HFF-Myc (cell line): ENCODE data around the gene GDF15.
A peak's percentile ranks its signal among the peaks of the same experiment; 100 is the strongest.

Experiments
- DNase-seq: peaks from one replicate; pipeline ENCODE4 v3.0.0-alpha.2; 2011; ENCODE audit warnings: low read depth; ENCODE audit errors: extremely low read depth
- H3K4me3 ChIP-seq: replicated peaks from 2 replicates; pipeline ENCODE4 v1.5.1; 2011; ENCODE audit warnings: low read depth, mild to moderate bottlenecking, control low read depth, low read length
- TF ChIP-seq, protein P1 (sequence below): IDR thresholded peaks from 2 replicates; pipeline ENCODE4 v1.5.1; 2012; ENCODE audit warnings: mild to moderate bottlenecking, low read depth, low read length, control low read depth; ENCODE audit errors: missing control alignments

GDF15 gene

DNA sequence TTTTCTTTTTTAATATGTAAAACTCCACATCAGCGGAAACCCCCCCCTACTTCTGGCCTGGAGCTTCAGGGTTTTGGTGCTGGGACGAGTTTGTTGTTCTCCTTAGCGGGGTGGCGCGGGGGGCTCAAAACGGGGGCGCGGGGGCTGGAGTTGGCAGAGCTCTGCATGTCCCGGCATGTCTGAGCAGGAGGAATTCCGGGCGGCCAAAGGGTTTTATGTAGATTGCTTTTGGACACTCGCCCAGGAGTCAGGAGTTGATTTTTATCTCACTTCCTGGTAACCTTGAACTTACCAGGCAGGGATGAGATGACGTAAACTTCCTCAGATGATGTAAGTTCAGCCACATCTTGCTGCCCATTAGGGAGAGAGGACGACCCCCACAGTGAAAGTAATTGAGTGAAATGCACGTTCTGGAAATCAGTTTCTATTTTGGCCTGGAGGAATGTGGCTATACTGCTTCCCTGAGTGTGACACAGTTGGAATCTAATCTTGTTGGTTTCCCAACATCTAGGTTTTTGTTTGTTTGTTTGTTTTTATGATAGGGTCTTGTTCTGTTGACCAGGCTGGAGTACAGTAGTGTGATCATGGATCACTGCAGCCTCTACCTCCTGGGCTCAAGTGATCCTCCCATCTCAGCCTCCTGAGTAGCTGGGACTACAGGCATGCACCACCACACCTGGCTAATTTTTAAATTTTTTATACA, 21.0 kb upstream of the GDF15 start:
- DNase-seq = peak; percentile 100
- TF ChIP-seq, protein P1, sequence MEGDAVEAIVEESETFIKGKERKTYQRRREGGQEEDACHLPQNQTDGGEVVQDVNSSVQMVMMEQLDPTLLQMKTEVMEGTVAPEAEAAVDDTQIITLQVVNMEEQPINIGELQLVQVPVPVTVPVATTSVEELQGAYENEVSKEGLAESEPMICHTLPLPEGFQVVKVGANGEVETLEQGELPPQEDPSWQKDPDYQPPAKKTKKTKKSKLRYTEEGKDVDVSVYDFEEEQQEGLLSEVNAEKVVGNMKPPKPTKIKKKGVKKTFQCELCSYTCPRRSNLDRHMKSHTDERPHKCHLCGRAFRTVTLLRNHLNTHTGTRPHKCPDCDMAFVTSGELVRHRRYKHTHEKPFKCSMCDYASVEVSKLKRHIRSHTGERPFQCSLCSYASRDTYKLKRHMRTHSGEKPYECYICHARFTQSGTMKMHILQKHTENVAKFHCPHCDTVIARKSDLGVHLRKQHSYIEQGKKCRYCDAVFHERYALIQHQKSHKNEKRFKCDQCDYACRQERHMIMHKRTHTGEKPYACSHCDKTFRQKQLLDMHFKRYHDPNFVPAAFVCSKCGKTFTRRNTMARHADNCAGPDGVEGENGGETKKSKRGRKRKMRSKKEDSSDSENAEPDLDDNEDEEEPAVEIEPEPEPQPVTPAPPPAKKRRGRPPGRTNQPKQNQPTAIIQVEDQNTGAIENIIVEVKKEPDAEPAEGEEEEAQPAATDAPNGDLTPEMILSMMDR = no peak
- H3K4me3 ChIP-seq = no peak overlapping the region

DNA sequence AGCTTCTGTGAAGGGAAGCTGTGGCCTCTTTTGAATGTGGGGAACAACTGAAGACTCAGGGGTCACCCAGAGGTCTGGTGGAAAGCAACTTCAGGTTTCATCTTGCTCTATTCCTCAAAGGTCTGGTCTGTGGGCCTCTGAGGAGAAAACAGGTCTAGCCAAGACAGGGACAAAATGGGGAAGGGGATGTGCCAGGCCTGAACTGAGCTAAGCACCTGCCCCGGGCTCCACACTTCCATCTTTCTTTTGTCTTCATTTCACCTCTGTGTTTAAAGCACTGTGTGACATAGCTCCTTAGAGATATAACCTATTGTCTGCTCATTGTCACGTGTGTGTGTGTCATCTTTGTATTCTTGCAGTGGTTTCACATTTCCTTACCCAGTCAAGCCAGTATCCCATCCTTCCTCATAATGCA, 19.9 kb upstream of the GDF15 start:
- TF ChIP-seq, protein P1 = no peak
- DNase-seq = no peak
- no peak overlapping the region for H3K4me3 ChIP-seq

DNA sequence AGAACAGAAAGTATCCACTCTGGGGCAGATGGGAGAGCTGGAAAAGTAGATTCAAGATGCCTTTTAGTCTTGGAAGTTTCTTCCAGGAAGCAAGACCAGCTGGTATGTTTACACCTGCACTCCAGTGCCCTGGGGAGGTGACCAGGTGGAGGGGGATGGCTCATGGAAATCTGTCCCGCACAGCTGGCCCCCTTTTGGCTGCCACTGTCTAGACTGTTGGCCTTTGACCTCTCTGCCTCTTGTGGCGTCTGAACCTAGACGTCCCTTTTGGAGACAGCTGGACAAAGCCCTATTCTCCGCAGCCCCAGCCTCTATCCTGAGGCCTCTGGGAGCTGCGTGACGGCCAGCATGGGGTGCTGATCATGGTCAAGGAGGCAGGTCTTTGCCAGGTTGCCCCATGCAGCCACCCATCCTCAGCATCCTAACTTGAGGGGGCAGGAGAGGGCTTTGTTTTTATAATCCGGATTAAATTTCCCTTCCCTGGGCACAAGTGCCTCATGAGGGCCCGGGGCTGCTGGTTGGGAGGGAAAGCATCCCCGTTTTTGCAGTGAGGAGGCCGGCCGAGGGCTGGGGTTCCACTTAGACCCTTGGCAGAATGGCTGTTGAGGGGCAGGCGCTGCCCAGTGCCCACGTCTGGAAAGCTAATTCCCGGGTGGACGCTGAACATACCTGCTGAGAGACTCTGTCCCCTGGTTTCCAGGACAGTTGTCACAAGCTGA, 17.3 kb upstream of the GDF15 start:
- TF ChIP-seq, protein P1 = no peak
- DNase-seq = no peak
- H3K4me3 ChIP-seq = no peak overlapping the region

DNA sequence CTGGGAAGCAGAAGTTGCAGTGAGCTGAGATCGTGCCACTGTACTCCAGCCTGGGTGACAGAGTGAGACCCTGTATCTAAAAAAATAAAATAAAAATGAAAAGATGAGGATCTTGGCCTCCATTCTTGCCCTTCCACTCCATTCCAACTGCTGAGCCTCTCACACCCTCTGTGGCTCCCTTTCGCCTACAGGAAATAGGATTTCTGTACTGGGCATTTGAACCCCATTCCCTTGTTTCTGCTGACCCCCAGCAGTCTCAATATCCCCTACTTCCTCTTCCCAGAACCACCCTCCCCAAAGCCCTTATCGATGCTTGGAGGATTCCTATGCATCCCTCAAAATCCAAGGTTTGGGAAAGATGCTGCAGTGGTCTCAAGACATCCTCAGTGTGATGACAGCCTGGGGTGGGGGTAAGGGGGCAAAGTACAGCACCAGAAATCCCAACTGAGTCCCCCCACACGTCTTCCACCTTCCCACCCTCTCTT, 12.5 kb upstream of the GDF15 start:
- TF ChIP-seq, protein P1 = no peak

DNA sequence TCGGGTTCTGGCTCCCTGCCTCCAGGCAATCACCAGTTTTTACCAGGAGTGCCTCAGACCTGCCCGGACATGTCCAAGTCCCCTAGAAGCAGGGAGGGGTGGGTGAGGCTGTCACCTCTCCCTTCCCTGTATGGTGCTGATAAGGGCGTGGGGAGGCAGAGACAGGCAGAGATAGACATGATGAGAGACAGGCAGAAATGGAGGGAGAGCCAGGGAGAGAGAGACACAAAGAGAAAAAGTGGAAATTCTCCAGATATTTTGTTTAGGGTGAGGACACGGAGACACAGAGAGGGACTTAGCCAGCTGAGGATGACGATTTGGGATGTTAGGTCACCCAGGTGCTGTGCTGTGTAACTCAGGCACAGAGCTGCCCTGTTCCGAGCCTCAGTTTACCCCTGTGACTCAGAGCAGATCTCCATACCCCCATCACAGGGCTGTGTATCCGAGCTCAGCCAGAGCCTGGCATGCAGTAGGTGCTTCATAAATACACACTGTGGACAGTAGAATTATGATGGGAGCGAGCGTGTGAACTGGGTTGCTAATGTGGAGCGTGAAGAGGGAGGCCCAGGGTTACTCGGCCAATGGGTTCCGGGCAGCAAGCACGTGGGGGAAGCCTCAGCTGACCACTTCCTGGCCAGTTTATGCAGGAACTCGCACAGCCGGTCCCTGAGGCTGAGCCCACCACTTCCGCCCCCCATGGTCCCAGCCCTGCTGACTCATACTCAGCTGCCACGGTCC, 11.9 kb upstream of the GDF15 start:
- TF ChIP-seq, protein P1 = no peak
- H3K4me3 ChIP-seq = no peak overlapping the region
- peak; percentile 96 for DNase-seq

More for the DNA sequence above, 12.5 kb upstream of the GDF15 start:
- H3K4me3 ChIP-seq = no peak overlapping the region
- DNase-seq = no peak

DNA sequence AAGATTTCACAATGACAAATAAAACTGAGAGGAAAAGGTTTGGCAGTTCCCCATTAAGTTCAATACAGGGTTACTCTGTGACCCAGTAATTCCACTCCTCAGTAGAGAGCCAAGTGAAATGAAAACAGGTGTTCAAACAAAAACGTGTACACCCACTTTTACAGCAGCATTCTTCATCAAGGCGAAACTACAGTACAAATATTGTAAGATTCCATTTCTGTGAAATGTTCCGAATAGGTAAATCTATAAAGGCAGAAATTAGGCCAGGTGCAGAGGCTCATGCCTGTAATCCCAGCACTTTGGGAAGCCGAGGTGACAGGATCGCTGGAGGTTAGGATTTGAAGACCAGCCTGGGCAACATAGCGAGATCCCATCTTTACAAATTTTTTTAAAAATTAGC, 8.9 kb upstream of the GDF15 start:
- no peak for DNase-seq
- H3K4me3 ChIP-seq = no peak overlapping the region
- TF ChIP-seq, protein P1 = no peak
